NCI-H510A treated with DMSO at 0.1 percent for 48 hours (cell line): Measurements from ENCODE around the gene S100G.

Source experiments
- DNase-seq: peaks from one replicate; lab custom pipeline; 2025; lab: John Stamatoyannopoulos, UW

S100G gene

GRCh38 chrX:16646366-16647138 is 3.4 kb upstream of the S100G start:
- DNase-seq = no peak

- no peak for DNase-seq
These were observed 1.6 kb downstream of the S100G start for GRCh38 chrX:16651391-16652024.

- no peak for DNase-seq
These were observed 3.5 kb downstream of the S100G start for GRCh38 chrX:16653424-16653823.

DNA sequence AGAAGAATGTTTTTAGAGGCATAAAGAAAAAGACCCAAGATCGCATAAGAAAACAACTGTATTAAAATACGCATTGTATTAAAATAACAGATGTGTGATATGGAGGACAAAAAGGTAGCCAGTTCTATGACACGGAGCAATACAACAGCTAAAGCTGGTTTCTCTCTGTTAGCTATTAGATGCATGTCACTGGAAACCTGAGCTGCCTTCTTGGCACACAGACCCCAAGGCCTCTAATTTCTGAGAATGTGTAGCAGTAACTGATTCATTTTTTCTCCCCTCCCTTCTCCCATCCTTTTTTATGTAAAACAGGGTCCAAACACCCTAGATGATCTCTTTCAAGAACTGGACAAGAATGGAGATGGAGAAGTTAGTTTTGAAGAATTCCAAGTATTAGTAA is 4.1 kb downstream of the S100G start:
- no peak for DNase-seq

DNA sequence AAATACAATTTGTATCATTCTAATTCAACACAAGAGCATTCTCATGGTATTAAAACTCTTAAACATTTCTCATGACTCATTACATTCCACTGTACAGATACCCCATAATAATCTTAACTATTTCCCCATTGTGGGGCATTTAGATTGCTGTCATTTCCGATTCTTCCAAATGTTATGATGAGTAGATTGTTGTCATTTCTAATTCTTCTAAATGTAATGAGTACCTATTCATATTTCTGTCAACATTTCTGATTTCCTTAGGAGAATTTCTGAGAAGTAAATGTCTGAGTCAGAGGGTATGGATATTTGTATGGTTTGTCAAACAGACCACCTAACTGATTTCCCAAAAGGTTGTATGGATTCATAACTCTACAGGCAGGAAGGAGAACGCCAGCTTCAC is 8.3 kb downstream of the S100G start:
- DNase-seq = no peak

DNA sequence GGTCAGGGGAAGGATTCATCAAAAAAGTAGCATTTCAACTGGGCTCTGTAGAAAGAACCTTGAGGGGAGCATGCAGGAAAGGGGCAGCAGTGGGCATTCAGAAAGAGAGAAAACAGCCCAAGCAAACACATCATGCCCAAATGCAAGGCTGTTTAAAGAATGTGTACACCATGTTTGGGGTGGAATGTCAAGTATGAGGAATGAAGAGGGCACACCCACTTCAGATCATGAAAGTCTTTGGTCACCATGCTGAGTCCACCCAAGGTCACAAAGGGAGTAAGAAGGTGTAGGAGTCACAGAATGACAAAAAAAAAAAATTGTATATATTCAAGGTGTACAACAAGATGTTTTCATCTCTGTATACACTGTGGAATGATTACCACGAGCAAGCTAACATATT is 9.4 kb downstream of the S100G start:
- DNase-seq = no peak

DNA sequence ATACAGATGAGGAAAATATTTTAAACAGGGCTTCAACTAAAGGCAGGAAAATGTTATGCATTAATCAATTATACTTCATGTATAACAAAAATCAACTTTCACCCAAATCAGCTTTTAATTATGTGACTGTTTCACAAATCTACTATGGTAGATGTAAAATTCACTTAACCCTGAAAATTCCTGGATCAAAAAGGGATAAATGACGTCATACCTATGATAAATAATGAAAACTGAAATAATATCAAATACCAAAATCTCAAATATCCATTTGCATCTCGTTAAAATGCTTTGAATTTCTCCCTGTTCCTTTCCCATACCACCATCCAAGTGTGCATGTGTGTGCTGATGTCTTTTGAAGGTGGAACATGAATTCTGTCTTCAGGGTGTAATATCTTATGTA is 11.5 kb downstream of the S100G start:
- no peak for DNase-seq

DNA sequence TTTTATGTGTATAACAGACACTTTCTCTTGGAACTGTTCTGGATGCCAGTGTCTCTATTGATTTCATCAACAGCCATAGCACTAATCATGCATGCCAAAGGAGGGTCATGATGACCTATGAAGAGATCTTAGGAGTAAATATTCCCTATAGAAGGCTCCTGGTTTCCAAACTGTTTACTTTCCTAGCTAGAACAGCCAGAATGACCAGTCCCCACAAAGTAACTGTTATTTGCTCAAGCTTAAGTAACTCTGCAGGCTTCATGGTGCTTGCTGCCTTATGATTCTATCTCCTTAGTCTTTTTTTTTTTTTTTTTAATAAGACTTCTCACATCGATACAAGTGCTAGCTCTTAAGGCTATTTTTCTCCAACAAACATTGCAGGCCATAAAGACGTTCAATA is 12.4 kb downstream of the S100G start:
- DNase-seq = no peak

GRCh38 chrX:16664074-16664473 is 14.1 kb downstream of the S100G start:
- no peak for DNase-seq

- no peak for DNase-seq
These were observed 14.7 kb downstream of the S100G start for GRCh38 chrX:16664626-16665025.

- no peak for DNase-seq
These were observed 15.1 kb downstream of the S100G start for GRCh38 chrX:16665089-16665488.

DNA sequence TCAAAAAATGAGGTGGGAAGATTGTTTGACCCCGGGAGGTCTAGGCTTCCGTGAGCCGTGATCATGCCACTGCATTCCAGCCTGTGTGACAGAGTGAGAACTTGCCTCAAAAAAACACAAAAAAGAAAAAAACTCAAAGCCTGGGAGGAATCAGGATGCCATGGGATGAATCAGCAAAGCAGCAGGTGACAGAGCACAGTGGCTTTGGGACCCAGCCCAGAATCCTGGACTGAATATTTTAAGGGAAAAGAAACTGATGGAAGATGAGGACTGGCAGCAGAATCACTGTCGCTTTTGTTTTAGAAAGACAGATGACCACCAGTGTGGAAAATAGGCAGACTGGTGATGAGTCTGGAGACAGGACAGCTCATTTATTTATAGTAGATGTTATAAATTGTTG is 16.6 kb downstream of the S100G start:
- DNase-seq = no peak

- peak; percentile 41 for DNase-seq
These were observed 21.0 kb downstream of the S100G start for GRCh38 chrX:16671005-16671404.

DNA sequence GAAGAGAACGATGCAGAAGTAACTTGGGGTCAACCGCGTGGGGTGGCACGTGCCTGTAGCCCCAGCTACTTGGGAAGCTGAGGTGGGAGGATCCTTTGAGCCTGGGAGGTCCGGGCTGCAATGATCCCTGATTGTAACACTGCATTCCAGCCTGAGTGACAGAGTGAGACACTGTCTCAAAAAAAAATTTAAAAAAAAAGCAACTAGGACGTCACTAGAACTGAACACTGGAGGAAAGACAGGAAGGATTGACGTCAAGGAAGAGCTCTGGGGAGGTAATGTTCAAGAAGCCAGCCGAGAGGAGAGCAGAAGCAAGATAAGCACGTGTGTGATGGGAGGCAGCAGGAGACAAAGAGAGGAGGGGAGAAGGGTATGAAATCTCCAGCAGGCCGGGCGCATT is 28.7 kb downstream of the S100G start:
- DNase-seq = no peak

- DNase-seq = no peak
These were observed 33.2 kb downstream of the S100G start for GRCh38 chrX:16683007-16683664.

- no peak for DNase-seq
These were observed 37.6 kb downstream of the S100G start for GRCh38 chrX:16687514-16687913.

GRCh38 chrX:16695079-16695676 is 45.2 kb downstream of the S100G start:
- peak; percentile 42 for DNase-seq

DNA sequence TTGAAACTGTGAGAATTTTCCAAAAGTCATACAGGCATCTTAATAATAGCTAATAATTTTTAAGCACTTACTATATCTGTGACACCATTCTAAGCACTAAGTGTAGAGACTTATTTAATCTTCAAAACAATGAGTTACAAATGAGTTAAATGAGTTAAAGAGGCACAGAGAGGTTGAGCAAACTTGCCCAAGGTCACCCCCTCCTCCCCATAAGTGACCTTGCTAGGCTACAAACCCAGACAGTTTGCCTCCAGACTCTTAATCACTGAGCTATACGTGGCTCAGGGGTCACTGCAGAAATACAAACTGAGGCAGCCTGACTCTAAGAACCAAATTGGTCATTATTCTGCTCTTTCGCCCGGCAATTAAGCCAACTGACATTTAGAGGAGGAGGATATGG is 47.0 kb downstream of the S100G start:
- DNase-seq = no peak

DNA sequence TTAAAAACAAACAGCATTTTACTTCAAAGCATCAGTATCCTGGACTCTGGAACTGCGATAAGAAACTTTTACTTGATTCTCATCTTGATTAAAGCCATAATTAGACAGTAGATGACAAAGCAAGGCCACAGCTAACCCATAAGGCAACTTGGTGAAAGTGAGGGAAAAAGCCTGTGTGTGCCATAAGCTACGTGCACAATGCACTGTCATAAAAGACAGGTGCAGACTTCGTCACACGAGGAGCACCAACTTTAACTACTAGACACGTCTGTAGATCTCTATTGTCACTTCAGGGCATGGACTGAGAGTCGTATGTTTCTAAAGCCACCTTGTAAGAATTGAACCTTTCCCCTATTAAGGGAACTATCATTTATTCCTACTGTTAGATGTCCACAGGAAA is 49.4 kb downstream of the S100G start:
- no peak for DNase-seq

DNA sequence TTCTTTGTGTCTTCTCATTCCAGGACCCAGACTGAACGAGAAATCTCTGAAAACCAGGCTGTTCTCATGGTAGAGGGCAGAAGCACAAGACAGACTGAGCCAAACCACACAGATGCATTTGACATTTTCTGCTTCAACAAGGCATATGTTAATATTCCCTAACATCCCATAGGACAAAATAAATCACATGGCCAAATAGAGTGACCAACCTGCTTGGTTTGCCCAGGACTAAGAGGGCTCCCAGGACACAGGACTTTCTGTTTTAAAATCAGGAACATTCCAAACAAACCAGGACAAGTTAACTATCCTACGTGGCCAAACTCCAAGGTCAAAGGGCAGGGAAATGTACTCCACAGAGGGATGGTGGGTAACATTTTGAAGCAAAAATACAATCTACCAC is 50.8 kb downstream of the S100G start:
- DNase-seq = no peak

DNA sequence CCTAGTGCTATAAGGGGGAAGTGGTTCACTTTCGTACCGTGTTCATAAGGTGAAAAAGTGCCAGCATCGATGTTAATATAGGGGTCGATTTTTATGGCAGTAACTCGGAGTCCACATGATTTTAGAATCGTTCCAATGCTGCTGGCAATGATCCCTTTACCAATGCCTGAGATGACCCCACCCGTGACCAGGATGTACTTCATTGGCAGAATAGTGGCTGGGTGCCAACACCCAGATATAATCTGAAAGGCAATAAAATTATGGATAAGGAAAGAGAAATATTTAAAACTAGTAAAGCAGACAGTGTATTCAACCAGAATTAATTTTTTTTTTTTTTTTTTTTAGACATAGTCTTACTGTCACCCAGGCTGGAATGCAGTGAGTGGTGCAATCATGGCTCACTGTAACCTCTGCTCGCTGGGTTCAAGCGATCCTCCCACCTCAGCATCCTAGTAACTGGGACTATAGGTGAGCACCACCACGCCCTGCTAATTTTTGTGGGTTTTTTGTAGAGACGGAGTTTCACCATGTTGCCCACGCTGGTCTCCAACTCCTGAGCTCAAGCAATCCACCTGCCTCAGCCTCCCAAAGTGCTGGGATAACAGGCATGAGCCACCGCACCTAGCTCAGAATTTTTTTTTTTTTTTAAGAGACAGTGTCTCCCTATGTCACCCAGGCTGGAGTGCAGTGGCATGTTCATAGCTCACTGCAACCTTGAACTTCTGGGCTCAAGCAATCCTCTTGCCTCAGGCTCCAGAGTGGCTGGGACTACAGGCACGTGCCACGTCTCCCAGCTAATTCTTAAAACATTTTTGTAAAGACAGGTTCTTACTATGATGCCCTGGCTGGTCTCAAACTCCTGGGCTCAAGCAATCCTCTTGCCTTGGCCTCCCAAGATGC is 53.0 kb downstream of the S100G start:
- DNase-seq = no peak
